ENCODE measurements around the gene AP2B1. TPM values are rescaled to one million over a fixed set of nuclear protein-coding genes. Genes with fewer than 3 reads are reported as not detected.

The AP2B1 gene
- total RNA-seq, 2 experiments from 2014 or later = 157 to 161 TPM

DNA sequence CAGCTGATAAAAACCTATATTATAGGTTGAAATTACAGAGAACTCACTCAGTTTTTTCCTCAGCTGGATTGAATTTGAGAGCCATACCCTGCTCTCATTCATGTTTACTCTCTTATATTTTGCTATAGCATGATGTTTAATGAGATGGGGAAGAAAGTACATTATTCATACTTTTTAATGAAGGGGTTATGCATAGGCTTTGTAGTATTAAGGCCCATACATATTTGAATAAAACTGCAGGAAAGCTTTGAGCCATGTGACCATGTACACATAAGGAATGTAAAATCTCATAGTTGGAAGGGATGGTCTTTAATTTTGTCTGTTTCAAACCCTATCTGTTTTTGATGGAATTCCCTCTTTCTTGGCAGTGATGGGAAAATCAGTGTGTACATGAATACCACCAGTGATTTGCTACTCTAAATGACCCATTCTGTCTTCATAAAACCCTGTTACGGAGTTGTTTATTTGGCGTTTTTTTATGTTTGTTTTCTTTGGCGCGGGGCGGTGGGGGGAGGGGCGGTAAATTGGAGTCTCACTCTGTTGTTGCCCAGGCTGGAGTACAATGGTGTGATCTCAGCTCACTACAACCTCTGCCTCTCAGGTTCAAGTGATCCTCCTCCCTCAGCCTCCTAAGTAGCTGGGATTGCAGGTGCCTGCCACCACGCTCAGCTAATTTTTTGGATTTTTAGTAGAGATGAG, 105.5 kb downstream of the AP2B1 start:
- Mint-ChIP-seq H3K36me3 (ENCODE audit: low read depth) (peaks cover 43% of the 10 kb centered on the region), H3K4me1 (ENCODE audit: low read depth) (no peaks in the 10 kb centered on the region), H3K4me3 (no peak overlapping the region), H3K27me3 (no peaks in the 10 kb centered on the region), H3K9me3 (no peaks in the 10 kb centered on the region), H3K27ac (no peak overlapping the region)
- intact Hi-C loops (cut with micrococcal nuclease) = no loop called here
- ChIA-PET POLR2A (no interaction called here), CTCF (no interaction called here)
- no peak for ATAC-seq
- DNase-seq = no peak
- TF ChIP-seq, protein P1, sequence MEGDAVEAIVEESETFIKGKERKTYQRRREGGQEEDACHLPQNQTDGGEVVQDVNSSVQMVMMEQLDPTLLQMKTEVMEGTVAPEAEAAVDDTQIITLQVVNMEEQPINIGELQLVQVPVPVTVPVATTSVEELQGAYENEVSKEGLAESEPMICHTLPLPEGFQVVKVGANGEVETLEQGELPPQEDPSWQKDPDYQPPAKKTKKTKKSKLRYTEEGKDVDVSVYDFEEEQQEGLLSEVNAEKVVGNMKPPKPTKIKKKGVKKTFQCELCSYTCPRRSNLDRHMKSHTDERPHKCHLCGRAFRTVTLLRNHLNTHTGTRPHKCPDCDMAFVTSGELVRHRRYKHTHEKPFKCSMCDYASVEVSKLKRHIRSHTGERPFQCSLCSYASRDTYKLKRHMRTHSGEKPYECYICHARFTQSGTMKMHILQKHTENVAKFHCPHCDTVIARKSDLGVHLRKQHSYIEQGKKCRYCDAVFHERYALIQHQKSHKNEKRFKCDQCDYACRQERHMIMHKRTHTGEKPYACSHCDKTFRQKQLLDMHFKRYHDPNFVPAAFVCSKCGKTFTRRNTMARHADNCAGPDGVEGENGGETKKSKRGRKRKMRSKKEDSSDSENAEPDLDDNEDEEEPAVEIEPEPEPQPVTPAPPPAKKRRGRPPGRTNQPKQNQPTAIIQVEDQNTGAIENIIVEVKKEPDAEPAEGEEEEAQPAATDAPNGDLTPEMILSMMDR (IDR thresholded peaks at IDR 0.05) = no peak

DNA sequence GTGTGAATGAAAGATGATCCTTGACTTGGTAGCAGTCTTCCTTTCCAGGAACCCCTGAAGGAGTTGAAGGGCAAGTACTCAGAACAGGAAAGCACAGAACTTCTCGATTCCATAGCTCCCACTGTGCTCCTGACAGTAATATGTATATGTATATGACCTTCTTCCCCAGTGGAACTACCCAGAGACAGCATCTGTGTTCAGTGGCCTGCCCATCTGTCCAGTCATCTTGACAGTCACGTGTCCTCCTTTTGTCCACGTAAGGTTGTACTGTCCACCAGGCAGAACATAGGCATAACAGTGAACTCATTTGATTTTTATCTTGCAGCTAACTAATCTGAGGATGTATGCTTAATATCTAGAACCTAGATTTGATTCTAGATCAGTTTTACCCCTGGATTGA, 106.5 kb downstream of the AP2B1 start:
- H3K27ac Mint-ChIP-seq = no peak overlapping the region
- no peak for DNase-seq
- H3K4me3 Mint-ChIP-seq = no peak overlapping the region
- TF ChIP-seq, protein P1 (IDR thresholded peaks at IDR 0.05) = no peak
- POLR2A ChIA-PET = no interaction called here
- no peak for ATAC-seq
- CTCF ChIA-PET = interaction anchor here (1.1 kb wide), 1 partner anchor 12 kb away, joined by 3 read pairs; no protein-coding TSS in a partner anchor
- H3K36me3 Mint-ChIP-seq (ENCODE audit: low read depth) = peaks cover 34% of the 10 kb centered on the region
- no peaks in the 10 kb centered on the region for H3K9me3 Mint-ChIP-seq
- H3K27me3 Mint-ChIP-seq = no peaks in the 10 kb centered on the region
- intact Hi-C loops (cut with micrococcal nuclease) = no loop called here
- no peaks in the 10 kb centered on the region for H3K4me1 Mint-ChIP-seq (ENCODE audit: low read depth)

DNA sequence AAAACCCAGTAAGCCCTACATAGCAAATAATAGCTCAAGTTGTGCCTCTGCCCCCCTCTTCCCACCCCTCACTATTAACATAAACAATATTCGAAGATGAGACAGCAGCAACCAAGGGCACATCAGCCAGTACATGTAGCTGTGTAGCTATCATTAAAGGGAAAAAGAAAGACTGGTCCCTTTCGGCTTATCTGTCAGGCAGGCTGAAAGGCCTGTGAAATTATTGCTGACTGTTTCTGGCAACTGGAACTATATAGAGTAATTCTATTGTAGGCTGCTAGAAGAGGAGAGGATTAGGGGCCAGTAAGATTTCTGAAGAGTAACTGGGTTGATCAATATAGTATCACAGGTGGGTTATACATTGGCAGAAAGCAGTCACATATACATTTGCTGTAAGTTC, 107.8 kb downstream of the AP2B1 start:
- ChIA-PET POLR2A (interaction anchor here (1.0 kb wide), 2 partner anchors 15 to 72 kb away, joined by 3 read pairs; no protein-coding TSS in a partner anchor), CTCF (interaction anchor here (1.0 to 1.7 kb wide), 6 partner anchors 10 to 81 kb away, joined by 3 to 5 read pairs (median 3); no protein-coding TSS in a partner anchor)
- intact Hi-C loops (cut with micrococcal nuclease) = no loop called here
- ATAC-seq = no peak
- Mint-ChIP-seq H3K4me1 (ENCODE audit: low read depth) (no peaks in the 10 kb centered on the region), H3K9me3 (no peaks in the 10 kb centered on the region), H3K27me3 (no peaks in the 10 kb centered on the region), H3K27ac (no peak overlapping the region), H3K36me3 (ENCODE audit: low read depth) (peaks cover 30% of the 10 kb centered on the region), H3K4me3 (no peak overlapping the region)
- DNase-seq = no peak
- TF ChIP-seq, protein P1 (IDR thresholded peaks at IDR 0.05) = no peak

DNA sequence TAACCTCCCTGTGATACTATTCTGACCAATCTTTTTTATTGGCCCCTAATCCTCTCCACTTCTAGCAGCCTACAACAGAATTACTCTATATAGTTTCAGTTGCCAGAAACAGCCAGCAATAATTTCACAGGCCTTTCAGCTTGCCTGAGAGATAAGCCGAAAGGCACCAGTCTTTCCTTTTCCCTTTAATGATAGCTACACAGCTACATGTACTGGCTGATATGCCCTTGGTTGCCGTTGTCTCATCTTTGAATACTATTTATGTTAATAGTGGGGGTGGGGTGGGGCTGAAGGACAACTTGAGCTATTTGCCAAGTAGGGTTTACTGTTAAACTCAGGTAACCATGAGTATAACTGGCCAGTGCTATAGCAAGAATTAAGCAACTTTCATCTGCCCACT, 108.5 kb downstream of the AP2B1 start:
- no peak for ATAC-seq
- TF ChIP-seq, protein P1 (IDR thresholded peaks at IDR 0.05) = no peak
- Mint-ChIP-seq H3K9me3 (no peaks in the 10 kb centered on the region), H3K4me3 (no peak overlapping the region), H3K36me3 (ENCODE audit: low read depth) (peaks cover 23% of the 10 kb centered on the region), H3K27me3 (no peaks in the 10 kb centered on the region), H3K4me1 (ENCODE audit: low read depth) (no peaks in the 10 kb centered on the region), H3K27ac (no peak overlapping the region)
- POLR2A ChIA-PET = no interaction called here
- CTCF ChIA-PET = interaction anchor here (0.7 to 1.7 kb wide), 6 partner anchors 10 to 82 kb away, joined by 3 to 5 read pairs (median 3); no protein-coding TSS in a partner anchor
- intact Hi-C loops (cut with micrococcal nuclease) = no loop called here
- no peak for DNase-seq

DNA sequence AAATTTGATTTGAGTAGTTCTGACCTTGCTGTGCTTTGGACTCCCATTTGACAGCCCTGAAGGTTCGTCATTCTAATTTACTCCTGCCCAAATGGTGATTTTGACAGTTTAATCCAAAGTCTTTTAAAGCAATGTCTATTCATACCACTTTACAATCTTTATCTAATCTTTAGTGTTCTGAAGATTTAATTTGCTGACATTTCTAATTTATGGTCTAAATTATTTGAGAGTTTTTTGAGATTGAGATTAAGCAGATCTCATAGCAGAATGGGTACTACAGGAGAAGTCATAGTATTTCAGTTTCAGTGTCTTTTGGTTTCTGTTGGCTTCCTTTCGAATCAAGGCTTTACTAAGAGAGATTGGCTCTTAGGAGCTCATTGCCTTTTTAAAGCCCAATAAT, 111.7 kb downstream of the AP2B1 start:
- ChIA-PET POLR2A (no interaction called here), CTCF (no interaction called here)
- Mint-ChIP-seq H3K9me3 (no peaks in the 10 kb centered on the region), H3K4me3 (no peak overlapping the region), H3K4me1 (ENCODE audit: low read depth) (no peaks in the 10 kb centered on the region), H3K27me3 (no peaks in the 10 kb centered on the region), H3K36me3 (ENCODE audit: low read depth) (peaks cover 37% of the 10 kb centered on the region), H3K27ac (no peak overlapping the region)
- DNase-seq = no peak
- intact Hi-C loops (cut with micrococcal nuclease) = no loop called here
- no peak for ATAC-seq
- TF ChIP-seq, protein P1 (IDR thresholded peaks at IDR 0.05) = no peak
